Endodermal cell (in vitro differentiated cells): ENCODE measurements around the gene SLC25A44. TPM values are rescaled to one million over a fixed set of nuclear protein-coding genes. Genes with fewer than 3 reads are reported as not detected.

ENCODE experiments used
- DNase-seq: peaks from one replicate; pipeline ENCODE4 v3.0.0-alpha.2; 2017
- H3K27ac ChIP-seq: 2 replicates; pipeline ENCODE4 v1.5.1; 2013; ENCODE audit warnings: mild to moderate bottlenecking, low read depth, low read length, moderate library complexity
- H3K27me3 ChIP-seq: 2 replicates; pipeline ENCODE4 v1.6.1; 2013; ENCODE audit warnings: mild to moderate bottlenecking, low read length, moderate library complexity; ENCODE audit not compliant: insufficient read depth, control insufficient read depth, poor library complexity, severe bottlenecking
- H3K36me3 ChIP-seq: 2 replicates; pipeline ENCODE4 v1.7.0; 2013; ENCODE audit warnings: mild to moderate bottlenecking, low read length, moderate library complexity; ENCODE audit not compliant: control insufficient read depth, insufficient read depth
- H3K4me1 ChIP-seq: one replicate; pipeline ENCODE4 v1.7.0; 2013; ENCODE audit warnings: low read length; ENCODE audit not compliant: control insufficient read depth, insufficient read depth
- H3K4me3 ChIP-seq: 2 replicates; pipeline ENCODE4 v1.5.1; 2013; ENCODE audit warnings: mild to moderate bottlenecking, low read length, moderate library complexity
- H3K9ac ChIP-seq: 2 replicates; pipeline ENCODE4 v1.6.1; 2013; ENCODE audit warnings: mild to moderate bottlenecking, low read length, moderate library complexity; ENCODE audit not compliant: poor library complexity, severe bottlenecking; ENCODE audit errors: extremely low read depth
- H3K9me3 ChIP-seq: 2 replicates; pipeline ENCODE4 v1.6.1; 2013; ENCODE audit warnings: mild to moderate bottlenecking, low read length, moderate library complexity; ENCODE audit not compliant: control insufficient read depth
- H3K27ac Mint-ChIP-seq: 2 replicates; pipeline ENCODE4 v1.8.0; 2020; ENCODE audit warnings: mixed read lengths
- H3K27me3 Mint-ChIP-seq: 2 replicates; pipeline ENCODE4 v1.8.0; 2021; ENCODE audit warnings: mild to moderate bottlenecking, mixed read lengths; ENCODE audit not compliant: insufficient read depth
- H3K36me3 Mint-ChIP-seq: 2 replicates; pipeline ENCODE4 v1.8.0; 2020; ENCODE audit warnings: low read depth, mixed read lengths
- H3K4me1 Mint-ChIP-seq: 2 replicates; pipeline ENCODE4 v1.8.0; 2020; ENCODE audit warnings: mixed read lengths
- H3K4me3 Mint-ChIP-seq: 2 replicates; pipeline ENCODE4 v1.8.0; 2020; ENCODE audit warnings: mild to moderate bottlenecking, moderate library complexity, mixed read lengths
- H3K9me3 Mint-ChIP-seq: 2 replicates; pipeline ENCODE4 v1.8.0; 2020; ENCODE audit warnings: mild to moderate bottlenecking, mixed read lengths
- WGBS, 2 experiments: methylation state at CpG; one replicate each; pipeline versions ENCODE4 v1.1.5 to v1.1.7; 2013; ENCODE audit warnings: missing lambda C conversion rate in 2 of 2, mixed read lengths in 1 of 2; ENCODE audit not compliant: insufficient coverage in 1 of 2, insufficient read length in 1 of 2; 5-methylcytosine and 5-hydroxymethylcytosine counted together
- total RNA-seq, 2 donors: library from RNA; stranded (reverse); fragmentation: NEBNext Ultra II Directional in 1 of 2; extraction: Animal tissue kit (Norgen Biotek cat#: 25700) in 1 of 2; gene quantifications; 2 replicates in 1 of 2; 3 replicates in 1 of 2; pipeline ENCODE4 v1.2.1, GENCODE V29; 2021
- TF ChIP-seq, protein P1 (sequence below): fragments of 200-600 bp; sonication (generic); conservative IDR thresholded peaks from 2 replicates; pipeline ENCODE4 v1.5.0; 2021; ENCODE audit warnings: antibody characterized with exemption, mild to moderate bottlenecking

The SLC25A44 gene
- total RNA-seq, 2 donors from 2014 or later, result 20.9 to 22.7 TPM

DNA sequence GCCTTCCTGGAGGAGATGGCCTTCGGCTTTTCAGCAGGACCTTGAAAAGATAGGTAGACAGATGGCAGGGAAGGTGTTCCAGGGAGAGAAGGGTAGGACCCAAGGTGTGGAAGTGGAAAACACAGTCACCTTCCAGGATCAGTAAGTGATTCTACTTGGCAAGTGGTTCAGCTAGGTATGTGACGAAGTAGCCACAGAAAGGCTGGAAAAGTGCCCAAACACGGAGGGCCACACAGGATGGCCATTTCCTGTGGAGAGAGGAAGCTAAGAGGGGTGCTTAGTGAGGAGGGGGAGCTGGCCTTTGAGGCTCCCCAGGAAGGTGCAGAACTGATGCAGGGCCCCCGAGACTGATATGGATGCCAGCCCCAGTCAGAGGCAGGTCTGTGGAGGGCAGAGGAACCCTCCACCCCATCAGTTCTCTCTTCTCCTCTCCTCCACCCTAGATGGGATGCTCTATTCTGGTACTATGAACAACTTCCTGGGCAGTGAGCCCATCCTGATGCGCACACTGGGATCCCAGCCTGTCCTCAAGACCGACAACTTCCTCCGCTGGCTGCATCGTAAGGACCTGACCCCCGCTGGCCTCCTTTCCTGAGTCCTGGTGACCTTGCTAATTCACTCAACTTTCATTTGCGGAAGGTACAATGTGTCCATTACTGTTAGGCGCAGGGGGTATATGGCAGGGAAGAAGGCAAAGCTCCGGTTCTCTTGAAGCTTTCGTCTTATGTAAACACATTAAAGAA is 33.7 kb upstream of the SLC25A44 start:
- TF ChIP-seq, protein P1, sequence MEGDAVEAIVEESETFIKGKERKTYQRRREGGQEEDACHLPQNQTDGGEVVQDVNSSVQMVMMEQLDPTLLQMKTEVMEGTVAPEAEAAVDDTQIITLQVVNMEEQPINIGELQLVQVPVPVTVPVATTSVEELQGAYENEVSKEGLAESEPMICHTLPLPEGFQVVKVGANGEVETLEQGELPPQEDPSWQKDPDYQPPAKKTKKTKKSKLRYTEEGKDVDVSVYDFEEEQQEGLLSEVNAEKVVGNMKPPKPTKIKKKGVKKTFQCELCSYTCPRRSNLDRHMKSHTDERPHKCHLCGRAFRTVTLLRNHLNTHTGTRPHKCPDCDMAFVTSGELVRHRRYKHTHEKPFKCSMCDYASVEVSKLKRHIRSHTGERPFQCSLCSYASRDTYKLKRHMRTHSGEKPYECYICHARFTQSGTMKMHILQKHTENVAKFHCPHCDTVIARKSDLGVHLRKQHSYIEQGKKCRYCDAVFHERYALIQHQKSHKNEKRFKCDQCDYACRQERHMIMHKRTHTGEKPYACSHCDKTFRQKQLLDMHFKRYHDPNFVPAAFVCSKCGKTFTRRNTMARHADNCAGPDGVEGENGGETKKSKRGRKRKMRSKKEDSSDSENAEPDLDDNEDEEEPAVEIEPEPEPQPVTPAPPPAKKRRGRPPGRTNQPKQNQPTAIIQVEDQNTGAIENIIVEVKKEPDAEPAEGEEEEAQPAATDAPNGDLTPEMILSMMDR, result no peak
- Histone ChIP-seq H3K9ac (no peak overlapping the region), H3K27me3 (no peaks in the 10 kb centered on the region), H3K4me1 (no peaks in the 10 kb centered on the region), H3K9me3 (no peaks in the 10 kb centered on the region), H3K4me3 (no peak overlapping the region), H3K27ac (no peak overlapping the region), H3K36me3 (no peaks in the 10 kb centered on the region)
- peak overlapping the region; percentile 60 for H3K4me3 Mint-ChIP-seq
- H3K36me3 Mint-ChIP-seq, result peaks cover 7% of the 10 kb centered on the region
- H3K9me3 Mint-ChIP-seq, result peaks cover 4% of the 10 kb centered on the region
- 87 to 94% methylated on average over 8 to 13 of the region's 13 CpGs for WGBS, 2 experiments
- no peak overlapping the region for H3K27ac Mint-ChIP-seq
- DNase-seq, result no peak
- peaks cover 2% of the 10 kb centered on the region for H3K27me3 Mint-ChIP-seq
- peaks cover 19% of the 10 kb centered on the region for H3K4me1 Mint-ChIP-seq

DNA sequence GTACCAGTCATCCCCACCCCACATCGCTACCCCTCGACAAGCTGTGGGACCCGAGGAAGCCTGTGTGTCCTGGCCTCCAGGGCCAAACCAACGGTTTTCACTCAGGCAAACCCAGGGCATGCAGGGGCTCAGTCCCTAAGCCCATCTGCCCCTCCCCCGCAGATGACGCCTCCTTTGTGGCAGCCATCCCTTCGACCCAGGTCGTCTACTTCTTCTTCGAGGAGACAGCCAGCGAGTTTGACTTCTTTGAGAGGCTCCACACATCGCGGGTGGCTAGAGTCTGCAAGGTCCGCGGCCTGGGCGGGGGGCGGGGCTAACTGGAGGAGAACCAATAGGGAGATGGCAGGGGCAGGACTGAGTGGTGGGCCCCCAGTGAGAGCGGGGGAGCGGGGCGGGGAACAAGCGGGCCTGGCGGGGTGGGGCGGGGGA is 33.1 kb upstream of the SLC25A44 start:
- DNase-seq, result peak; percentile 94

DNA sequence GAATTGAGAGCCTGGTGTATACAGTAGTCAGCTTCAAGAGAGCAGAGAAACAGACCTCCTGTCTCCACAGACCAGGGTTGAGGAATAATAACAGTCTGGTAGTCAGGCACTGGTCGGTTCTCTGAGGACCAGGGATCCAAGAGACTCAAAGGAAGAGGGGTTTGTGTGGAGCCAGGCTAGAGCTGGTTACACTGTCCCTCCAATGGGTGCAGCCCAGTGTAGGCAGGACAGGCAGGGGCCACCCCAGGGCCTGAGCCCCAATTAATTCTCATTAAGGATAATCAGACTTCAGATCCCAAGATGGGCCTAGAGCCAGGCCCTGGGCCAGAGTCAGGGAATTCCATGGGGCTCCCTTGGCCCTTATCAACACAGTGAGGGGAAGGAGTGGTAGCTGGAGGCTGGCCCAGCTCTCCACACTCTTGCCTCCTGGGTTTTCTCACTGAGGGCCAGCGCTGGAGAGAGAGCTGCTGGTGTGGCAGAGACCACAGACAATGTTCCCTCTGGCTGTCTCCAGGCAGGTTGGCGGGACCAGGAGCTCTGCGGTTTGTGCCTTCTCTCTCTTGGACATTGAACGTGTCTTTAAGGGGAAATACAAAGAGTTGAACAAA is 31.4 kb upstream of the SLC25A44 start:
- Histone ChIP-seq H3K4me1 (no peaks in the 10 kb centered on the region), H3K36me3 (no peaks in the 10 kb centered on the region), H3K9me3 (no peaks in the 10 kb centered on the region), H3K27me3 (no peaks in the 10 kb centered on the region), H3K9ac (no peak overlapping the region), H3K4me3 (no peak overlapping the region), H3K27ac (no peak overlapping the region)
- Mint-ChIP-seq H3K4me3 (no peak overlapping the region), H3K9me3 (peaks cover 4% of the 10 kb centered on the region), H3K27ac (peak overlapping the region; percentile 64), H3K27me3 (peaks cover 2% of the 10 kb centered on the region), H3K4me1 (peaks cover 15% of the 10 kb centered on the region), H3K36me3 (peaks cover 11% of the 10 kb centered on the region)
- WGBS, 2 experiments, result 89 to 96% methylated on average over 3 to 5 of the region's 5 CpGs
- DNase-seq, result no peak
- TF ChIP-seq, protein P1, result no peak

More for the DNA sequence above, 33.1 kb upstream of the SLC25A44 start:
- H3K27me3 Mint-ChIP-seq, result peaks cover 2% of the 10 kb centered on the region
- peaks cover 19% of the 10 kb centered on the region for H3K4me1 Mint-ChIP-seq
- H3K9ac ChIP-seq, result no peak overlapping the region
- H3K4me1 ChIP-seq, result no peaks in the 10 kb centered on the region
- peaks cover 9% of the 10 kb centered on the region for H3K36me3 Mint-ChIP-seq
- no peak overlapping the region for H3K27ac ChIP-seq
- no peaks in the 10 kb centered on the region for H3K9me3 ChIP-seq
- peaks cover 4% of the 10 kb centered on the region for H3K9me3 Mint-ChIP-seq
- H3K36me3 ChIP-seq, result no peaks in the 10 kb centered on the region
- no peak overlapping the region for H3K27ac Mint-ChIP-seq
- no peak overlapping the region for H3K4me3 ChIP-seq
- no peaks in the 10 kb centered on the region for H3K27me3 ChIP-seq
- H3K4me3 Mint-ChIP-seq, result peak overlapping the region; percentile 60
- TF ChIP-seq, protein P1, result no peak
- 14 to 28% methylated on average over 8 to 16 of the region's 22 CpGs for WGBS, 2 experiments
